K562 (cell line): ENCODE measurements around the gene CNTN6. TPM values are rescaled to one million over a fixed set of nuclear protein-coding genes. Genes with fewer than 3 reads are reported as not detected.

ENCODE experiments used
- ATAC-seq: fragments of 200-7000 bp; cut with Tn5 transposase; 3 replicates; pipeline ENCODE4 v1.9.1; 2020; ENCODE audit warnings: moderate library complexity
- BruUV-seq: library from RNA; stranded (reverse); fragments of 400-500 nt; replicated peaks from 2 replicates; lab custom pipeline; 2021; lab: Mats Ljungman, UMichigan
- CTCF ChIA-PET: fragments of 300-600 bp; formaldehyde crosslinking; extraction: SDS; loops from one replicate; lab custom pipeline; 2021; ENCODE audit warnings: low intra/inter-chr PET ratio; lab: Yijun Ruan, JAX
- POLR2A ChIA-PET: fragments of 300-600, 350-650 bp; sonication (Branson Sonifier 250); formaldehyde crosslinking; extraction: SDS; loops from one replicate; lab custom pipeline; 2021; ENCODE audit warnings: antibody characterized with exemption, inconsistent platforms; lab: Yijun Ruan, JAX
- DNase-seq, 4 experiments: peaks; one replicate each; pipeline versions ENCODE4 v3.0.0 to v3.0.0-alpha.2; 2011 to 2018; ENCODE audit warnings: low spot score in 3 of 4, mixed read lengths in 3 of 4; ENCODE audit errors: extremely low read depth in 1 of 4
- FAIRE-seq: peaks from 2 replicates; lab custom pipeline; 2011; peaks lifted over from hg19 to GRCh38; lab: Jason Lieb, UNC
- H2AFZ ChIP-seq: 2 replicates; pipeline ENCODE4 v1.6.0; 2011; ENCODE audit warnings: low read depth, low read length, control low read depth, inconsistent platforms
- H3K27ac ChIP-seq: fragments of 200-600 bp; 3 replicates; pipeline ENCODE4 v1.8.0; 2011; ENCODE audit warnings: low read depth, mild to moderate bottlenecking, control low read depth, inconsistent platforms, low read length, moderate library complexity, mixed read lengths; ENCODE audit errors: extremely low read depth
- H3K27me3 ChIP-seq, 2 experiments: fragments of 300-600 bp in 1 of 2; 2 replicates in 1 of 2; 3 replicates in 1 of 2; pipeline versions ENCODE4 v1.6.0 to v1.8.0; 2011; ENCODE audit warnings: inconsistent platforms in 2 of 2, low read length in 2 of 2, mild to moderate bottlenecking in 1 of 2, mixed read lengths in 1 of 2, moderate library complexity in 1 of 2; ENCODE audit not compliant: control insufficient read depth in 2 of 2, insufficient read depth in 2 of 2
- H3K36me3 ChIP-seq: fragments of 300-600 bp; 3 replicates; pipeline ENCODE4 v1.8.0; 2011; ENCODE audit warnings: mild to moderate bottlenecking, low read length, inconsistent platforms; ENCODE audit not compliant: control insufficient read depth, insufficient read depth
- H3K4me1 ChIP-seq, 2 experiments: fragments of 200-600 bp in 1 of 2; replicated peaks in 1 of 2; 2 replicates in 1 of 2; 3 replicates in 1 of 2; pipeline versions ENCODE4 v1.5.1 to v1.8.0; 2011; ENCODE audit warnings: inconsistent platforms in 2 of 2, low read length in 2 of 2, mild to moderate bottlenecking in 1 of 2, mixed read lengths in 1 of 2, moderate library complexity in 1 of 2; ENCODE audit not compliant: control insufficient read depth in 2 of 2, insufficient read depth in 2 of 2
- H3K4me2 ChIP-seq: 2 replicates; pipeline ENCODE4 v1.6.1; 2011; ENCODE audit warnings: low read length, control low read depth, inconsistent platforms, mixed read lengths; ENCODE audit not compliant: insufficient read depth
- H3K4me3 ChIP-seq: fragments of 200-600 bp; sonication (generic), shearing (Covaris generic); 2 replicates; pipeline ENCODE4 v1.5.1; 2016; ENCODE audit warnings: control low read depth, inconsistent platforms
- H3K79me2 ChIP-seq: fragments of 200-600 bp; 3 replicates; pipeline ENCODE4 v1.8.0; 2011; ENCODE audit warnings: low read length, inconsistent platforms; ENCODE audit not compliant: control insufficient read depth, insufficient read depth
- H3K9ac ChIP-seq, 2 experiments: 2 replicates each; pipeline versions ENCODE4 v1.6.0 to v1.6.1; 2011; ENCODE audit warnings: low read depth in 2 of 2, low read length in 2 of 2, control low read depth in 1 of 2, inconsistent platforms in 1 of 2, mild to moderate bottlenecking in 1 of 2, mixed read lengths in 1 of 2; ENCODE audit not compliant: insufficient read depth in 1 of 2
- H3K9me1 ChIP-seq: one replicate; pipeline ENCODE4 v1.6.0; 2011; ENCODE audit warnings: inconsistent platforms, mild to moderate bottlenecking, low read length, moderate library complexity; ENCODE audit not compliant: control insufficient read depth, insufficient read depth
- H3K9me3 ChIP-seq: replicated peaks from 2 replicates; pipeline ENCODE4 v1.5.1; 2011; ENCODE audit warnings: low read depth, low read length, inconsistent platforms; ENCODE audit not compliant: control insufficient read depth, insufficient read depth
- H4K20me1 ChIP-seq: replicated peaks from 2 replicates; pipeline ENCODE4 v1.6.1; 2011; ENCODE audit warnings: low read length, inconsistent platforms, mixed read lengths; ENCODE audit not compliant: control insufficient read depth, insufficient read depth
- CBX5 ChIP-seq: IDR thresholded peaks from 2 replicates; pipeline ENCODE4 v1.6.1; 2014; ENCODE audit warnings: low read depth, borderline replicate concordance
- ETV6 ChIP-seq, 3 experiments: fragments of 150-350 bp in 1 of 3; sonication (generic) in 1 of 3; formaldehyde crosslinking in 1 of 3; IDR thresholded peaks; 2 replicates each; pipeline versions ENCODE4 v1.6.1 to v1.8.0; 2014 to 2022; ENCODE audit warnings: borderline replicate concordance in 2 of 3, low read depth in 2 of 3, antibody characterized with exemption in 1 of 3, low read length in 1 of 3, mild to moderate bottlenecking in 1 of 3, missing genetic modification reagents in 1 of 3
- FOXM1 ChIP-seq, 2 experiments: fragments of 450-650 bp in 1 of 2; sonication (generic) in 1 of 2; formaldehyde crosslinking in 1 of 2; IDR thresholded peaks; 2 replicates each; pipeline versions ENCODE4 v1.6.1 to v1.9.0; 2017 to 2022; ENCODE audit warnings: low read depth in 2 of 2, mild to moderate bottlenecking in 2 of 2, missing genetic modification reagents in 1 of 2, moderate library complexity in 1 of 2
- HIVEP1 ChIP-seq: fragments of 250-450 bp; sonication (Bioruptor Pico); IDR thresholded peaks from 2 replicates; pipeline ENCODE4 v1.4.0; 2020; ENCODE audit warnings: mild to moderate bottlenecking
- KDM5B ChIP-seq: fragments of 200-600 bp; sonication (generic); IDR thresholded peaks from 2 replicates; pipeline ENCODE4 v1.6.1; 2012; ENCODE audit warnings: low read depth, mild to moderate bottlenecking, moderate library complexity, low read length, control low read depth, inconsistent platforms; ENCODE audit not compliant: insufficient replicate concordance
- PHF21A ChIP-seq: fragments of 450-650 bp; IDR thresholded peaks from 2 replicates; pipeline ENCODE4 v1.6.1; 2017; ENCODE audit warnings: low read depth, borderline replicate concordance
- PRMT5 ChIP-seq: sonication (generic); formaldehyde crosslinking; IDR thresholded peaks from 2 replicates; pipeline ENCODE4 v1.5.0; 2020; ENCODE audit warnings: missing genetic modification reagents
- PTRF ChIP-seq: fragments of 450-650 bp; IDR thresholded peaks from 2 replicates; pipeline ENCODE4 v1.6.1; 2016; ENCODE audit warnings: mild to moderate bottlenecking, missing genetic modification characterization, missing compliant biosample characterization
- ZFX ChIP-seq: sonication (generic); formaldehyde crosslinking; IDR thresholded peaks from 2 replicates; pipeline ENCODE4 v1.8.0; 2022; ENCODE audit warnings: mild to moderate bottlenecking, missing genetic modification reagents, moderate library complexity
- WGBS: fragments of 100-300 bp; shearing (Covaris generic); methylation state at CpG from one replicate; pipeline ENCODE4 v1.1.6; 2016; ENCODE audit warnings: low coverage, mixed read lengths; ENCODE audit not compliant: insufficient coverage; ENCODE audit errors: missing lambda C conversion rate; 5-methylcytosine and 5-hydroxymethylcytosine counted together
- in situ Hi-C: fragments of 300-500 bp; cut with MboI; formaldehyde crosslinking; loops from 4 replicates; pipeline ENCODE4 v1.15.0; 2018; ENCODE audit warnings: inconsistent platforms, mixed read lengths
- intact Hi-C: fragments of 100-400 bp; cut with micrococcal nuclease; formaldehyde crosslinking; loops from 2 replicates; pipeline ENCODE4 v1.14.2; 2022
- polyA plus RNA-seq, 8 experiments: library from polyadenylated mRNA; depleted of rRNA in 4 of 8; stranded (reverse) in 5 of 8; unstranded in 3 of 8; fragments of >200 nt; fragmentation: Nextera tagmentation in 2 of 8; fragmentation: Illumina TruSeq in 1 of 8; extraction: Ambion mirVana in 2 of 8; extraction: Trizol in 1 of 8; gene quantifications; 2 replicates each; pipeline versions ENCODE4 v1.2.1 to v1.2.3, GENCODE V29; 2011 to 2014; ENCODE audit warnings: inconsistent platforms in 1 of 8, missing spikeins in 1 of 8
- total RNA-seq, 7 experiments: library from RNA; depleted of rRNA in 6 of 7; stranded (reverse); fragments of >200 nt in 6 of 7; fragmentation: Illumina TruSeq in 2 of 7; extraction: Trizol in 2 of 7; gene quantifications; 2 replicates each; pipeline versions ENCODE4 v1.2.1 to v1.2.3, GENCODE V29; 2011 to 2021; ENCODE audit warnings: low replicate concordance in 1 of 7
- TF ChIP-seq, protein P1 (sequence below): fragments of 250-450 bp; sonication (Bioruptor Pico); IDR thresholded peaks from 2 replicates; pipeline ENCODE4 v1.4.0; 2020; ENCODE audit warnings: mild to moderate bottlenecking, moderate library complexity, borderline replicate concordance

CNTN6 gene
- total and polyA plus RNA-seq, 9 of the 15 experiments (the other 6 are each of a cell fraction or from before 2014, with no cell fraction given) = not detected

DNA sequence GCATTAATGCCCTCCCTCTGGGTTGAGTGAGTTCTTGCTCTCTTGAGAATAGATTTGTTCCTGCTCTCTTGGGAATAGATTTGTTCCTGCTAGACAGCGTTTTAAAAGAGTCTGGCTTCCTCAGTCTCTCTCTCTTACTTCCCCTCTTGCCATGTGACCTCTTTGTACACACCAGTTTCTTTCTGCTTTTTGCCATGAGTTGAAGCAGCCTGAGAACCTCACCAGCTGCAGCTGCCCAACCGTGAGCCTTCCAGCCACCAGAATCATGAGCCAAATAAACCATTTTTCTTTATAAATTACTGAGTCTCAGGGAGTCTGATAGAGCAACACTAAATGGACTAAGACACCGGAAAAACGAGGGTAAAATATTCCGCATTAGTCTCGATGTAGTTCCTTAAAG is 253.6 kb downstream of the CNTN6 start:
- Histone ChIP-seq H4K20me1 (no peaks in the 10 kb centered on the region), H2AFZ (no peak overlapping the region), H3K79me2 (no peaks in the 10 kb centered on the region), H3K9ac (no peak overlapping the region), H3K4me1 (no peaks in the 10 kb centered on the region), H3K9me1 (no peaks in the 10 kb centered on the region), H3K4me3 (no peak overlapping the region), H3K36me3 (no peaks in the 10 kb centered on the region), H3K9me3 (no peaks in the 10 kb centered on the region), H3K27me3 (no peaks in the 10 kb centered on the region), H3K27ac (no peak overlapping the region), H3K4me2 (no peak overlapping the region)
- no peak for ATAC-seq
- no TSS peak for BruUV-seq
- no peak for FAIRE-seq
- WGBS = 0% methylated on average over 6 of the region's 6 CpGs
- intact Hi-C loops (no loop called here), in situ Hi-C loops (no loop called here)
- no peak for DNase-seq
- TF ChIP-seq PRMT5 (CRISPR knock-in tag) = no peak
- TF ChIP-seq, protein P1, sequence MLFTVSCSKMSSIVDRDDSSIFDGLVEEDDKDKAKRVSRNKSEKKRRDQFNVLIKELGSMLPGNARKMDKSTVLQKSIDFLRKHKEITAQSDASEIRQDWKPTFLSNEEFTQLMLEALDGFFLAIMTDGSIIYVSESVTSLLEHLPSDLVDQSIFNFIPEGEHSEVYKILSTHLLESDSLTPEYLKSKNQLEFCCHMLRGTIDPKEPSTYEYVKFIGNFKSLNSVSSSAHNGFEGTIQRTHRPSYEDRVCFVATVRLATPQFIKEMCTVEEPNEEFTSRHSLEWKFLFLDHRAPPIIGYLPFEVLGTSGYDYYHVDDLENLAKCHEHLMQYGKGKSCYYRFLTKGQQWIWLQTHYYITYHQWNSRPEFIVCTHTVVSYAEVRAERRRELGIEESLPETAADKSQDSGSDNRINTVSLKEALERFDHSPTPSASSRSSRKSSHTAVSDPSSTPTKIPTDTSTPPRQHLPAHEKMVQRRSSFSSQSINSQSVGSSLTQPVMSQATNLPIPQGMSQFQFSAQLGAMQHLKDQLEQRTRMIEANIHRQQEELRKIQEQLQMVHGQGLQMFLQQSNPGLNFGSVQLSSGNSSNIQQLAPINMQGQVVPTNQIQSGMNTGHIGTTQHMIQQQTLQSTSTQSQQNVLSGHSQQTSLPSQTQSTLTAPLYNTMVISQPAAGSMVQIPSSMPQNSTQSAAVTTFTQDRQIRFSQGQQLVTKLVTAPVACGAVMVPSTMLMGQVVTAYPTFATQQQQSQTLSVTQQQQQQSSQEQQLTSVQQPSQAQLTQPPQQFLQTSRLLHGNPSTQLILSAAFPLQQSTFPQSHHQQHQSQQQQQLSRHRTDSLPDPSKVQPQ (CRISPR knock-in tag) = no peak
- ChIA-PET CTCF (no interaction called here), POLR2A (no interaction called here)

DNA sequence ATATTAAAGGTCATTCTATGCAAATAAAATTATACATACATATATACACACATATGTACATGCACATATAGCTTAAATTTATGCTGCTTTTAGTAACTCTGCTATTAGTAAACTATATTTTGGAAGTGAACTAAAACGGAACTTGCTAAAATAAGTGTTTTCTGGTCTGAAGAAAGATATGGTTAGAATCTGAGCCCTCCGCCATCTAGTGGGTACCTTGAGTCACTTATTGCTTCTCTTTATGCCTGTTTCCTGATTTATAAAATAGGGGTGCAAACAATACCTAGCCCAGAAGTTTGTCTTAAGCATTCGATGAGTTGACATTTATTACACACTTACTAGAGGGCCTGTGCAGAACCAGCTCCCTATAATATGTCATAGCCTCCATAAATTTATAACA is 255.7 kb downstream of the CNTN6 start:
- Histone ChIP-seq H4K20me1 (no peaks in the 10 kb centered on the region), H3K36me3 (no peaks in the 10 kb centered on the region), H3K4me2 (no peak overlapping the region), H3K9me3 (no peaks in the 10 kb centered on the region; the same call in 1 of the 2 replicates), H3K79me2 (no peaks in the 10 kb centered on the region), H3K27me3 (no peaks in the 10 kb centered on the region), H3K27ac (no peak overlapping the region), H3K9me1 (no peaks in the 10 kb centered on the region), H2AFZ (no peak overlapping the region), H3K4me3 (no peak overlapping the region), H3K9ac (no peak overlapping the region), H3K4me1 (no peaks in the 10 kb centered on the region)
- POLR2A ChIA-PET = no interaction called here
- no peak for FAIRE-seq
- intact Hi-C loops = no loop called here
- in situ Hi-C loops = no loop called here
- 0% methylated on average over 3 of the region's 3 CpGs for WGBS
- DNase-seq = no peak
- CTCF ChIA-PET = no interaction called here
- BruUV-seq = no TSS peak
- ATAC-seq = no peak
- TF ChIP-seq HIVEP1 (CRISPR knock-in tag) (no peak), ETV6 (IDR thresholded peaks at IDR 0.05; ENCODE audit: borderline replicate concordance in 1 of 2, low read depth in 2 of 2, low read length in 1 of 2) (no peak), ETV6 (CRISPR knock-in tag; IDR thresholded peaks at IDR 0.05; ENCODE audit: borderline replicate concordance) (no peak), PTRF (tag) (no peak), CBX5 (no peak), PHF21A (no peak), ZFX (CRISPR knock-in tag) (no peak), KDM5B (no peak), FOXM1 (IDR thresholded peaks at IDR 0.05; ENCODE audit: low read depth) (no peak), FOXM1 (CRISPR knock-in tag; IDR thresholded peaks at IDR 0.05; ENCODE audit: low read depth) (no peak)
